K562 (cell line): ENCODE results near the gene DYRK2. TPM values are rescaled to one million over a fixed set of nuclear protein-coding genes. Genes with fewer than 3 reads are reported as not detected.

Source experiments
- ATAC-seq: fragments of 200-7000 bp; cut with Tn5 transposase; 3 replicates; pipeline ENCODE4 v1.9.1; 2020; ENCODE audit warnings: moderate library complexity
- BruUV-seq: library from RNA; stranded (reverse); fragments of 400-500 nt; replicated peaks from 2 replicates; lab custom pipeline; 2021; lab: Mats Ljungman, UMichigan
- CTCF ChIA-PET: fragments of 300-600 bp; formaldehyde crosslinking; extraction: SDS; loops from one replicate; lab custom pipeline; 2021; ENCODE audit warnings: low intra/inter-chr PET ratio; lab: Yijun Ruan, JAX
- POLR2A ChIA-PET: fragments of 300-600, 350-650 bp; sonication (Branson Sonifier 250); formaldehyde crosslinking; extraction: SDS; loops from one replicate; lab custom pipeline; 2021; ENCODE audit warnings: antibody characterized with exemption, inconsistent platforms; lab: Yijun Ruan, JAX
- DNase-seq, 4 experiments: peaks; one replicate each; pipeline versions ENCODE4 v3.0.0 to v3.0.0-alpha.2; 2011 to 2018; ENCODE audit warnings: low spot score in 3 of 4, mixed read lengths in 3 of 4; ENCODE audit errors: extremely low read depth in 1 of 4
- FAIRE-seq: peaks from 2 replicates; lab custom pipeline; 2011; peaks lifted over from hg19 to GRCh38; lab: Jason Lieb, UNC
- H2AFZ ChIP-seq: 2 replicates; pipeline ENCODE4 v1.6.0; 2011; ENCODE audit warnings: low read depth, low read length, control low read depth, inconsistent platforms
- H3K27ac ChIP-seq: fragments of 200-600 bp; 3 replicates; pipeline ENCODE4 v1.8.0; 2011; ENCODE audit warnings: low read depth, mild to moderate bottlenecking, control low read depth, inconsistent platforms, low read length, moderate library complexity, mixed read lengths; ENCODE audit errors: extremely low read depth
- H3K27me3 ChIP-seq, 2 experiments: fragments of 300-600 bp in 1 of 2; 2 replicates in 1 of 2; 3 replicates in 1 of 2; pipeline versions ENCODE4 v1.6.0 to v1.8.0; 2011; ENCODE audit warnings: inconsistent platforms in 2 of 2, low read length in 2 of 2, mild to moderate bottlenecking in 1 of 2, mixed read lengths in 1 of 2, moderate library complexity in 1 of 2; ENCODE audit not compliant: control insufficient read depth in 2 of 2, insufficient read depth in 2 of 2
- H3K36me3 ChIP-seq: fragments of 300-600 bp; 3 replicates; pipeline ENCODE4 v1.8.0; 2011; ENCODE audit warnings: mild to moderate bottlenecking, low read length, inconsistent platforms; ENCODE audit not compliant: control insufficient read depth, insufficient read depth
- H3K4me1 ChIP-seq, 2 experiments: fragments of 200-600 bp in 1 of 2; replicated peaks in 1 of 2; 2 replicates in 1 of 2; 3 replicates in 1 of 2; pipeline versions ENCODE4 v1.5.1 to v1.8.0; 2011; ENCODE audit warnings: inconsistent platforms in 2 of 2, low read length in 2 of 2, mild to moderate bottlenecking in 1 of 2, mixed read lengths in 1 of 2, moderate library complexity in 1 of 2; ENCODE audit not compliant: control insufficient read depth in 2 of 2, insufficient read depth in 2 of 2
- H3K4me2 ChIP-seq: 2 replicates; pipeline ENCODE4 v1.6.1; 2011; ENCODE audit warnings: low read length, control low read depth, inconsistent platforms, mixed read lengths; ENCODE audit not compliant: insufficient read depth
- H3K4me3 ChIP-seq: fragments of 200-600 bp; sonication (generic), shearing (Covaris generic); 2 replicates; pipeline ENCODE4 v1.5.1; 2016; ENCODE audit warnings: control low read depth, inconsistent platforms
- H3K79me2 ChIP-seq: fragments of 200-600 bp; 3 replicates; pipeline ENCODE4 v1.8.0; 2011; ENCODE audit warnings: low read length, inconsistent platforms; ENCODE audit not compliant: control insufficient read depth, insufficient read depth
- H3K9ac ChIP-seq, 2 experiments: 2 replicates each; pipeline versions ENCODE4 v1.6.0 to v1.6.1; 2011; ENCODE audit warnings: low read depth in 2 of 2, low read length in 2 of 2, control low read depth in 1 of 2, inconsistent platforms in 1 of 2, mild to moderate bottlenecking in 1 of 2, mixed read lengths in 1 of 2; ENCODE audit not compliant: insufficient read depth in 1 of 2
- H3K9me1 ChIP-seq: one replicate; pipeline ENCODE4 v1.6.0; 2011; ENCODE audit warnings: inconsistent platforms, mild to moderate bottlenecking, low read length, moderate library complexity; ENCODE audit not compliant: control insufficient read depth, insufficient read depth
- H3K9me3 ChIP-seq: replicated peaks from 2 replicates; pipeline ENCODE4 v1.5.1; 2011; ENCODE audit warnings: low read depth, low read length, inconsistent platforms; ENCODE audit not compliant: control insufficient read depth, insufficient read depth
- H4K20me1 ChIP-seq: replicated peaks from 2 replicates; pipeline ENCODE4 v1.6.1; 2011; ENCODE audit warnings: low read length, inconsistent platforms, mixed read lengths; ENCODE audit not compliant: control insufficient read depth, insufficient read depth
- CCAR2 ChIP-seq: fragments of 200-400 bp; formaldehyde crosslinking; IDR thresholded peaks from 2 replicates; pipeline ENCODE4 v1.6.1; 2017; ENCODE audit warnings: mild to moderate bottlenecking, low read depth, low read length
- E2F6 ChIP-seq, 2 experiments: IDR thresholded peaks; 2 replicates each; pipeline ENCODE4 v1.6.1; 2011; ENCODE audit warnings: borderline replicate concordance in 1 of 2, control low read depth in 1 of 2, low read depth in 1 of 2, low read length in 1 of 2, mild to moderate bottlenecking in 1 of 2, mixed read lengths in 1 of 2, moderate library complexity in 1 of 2; ENCODE audit not compliant: insufficient read depth in 1 of 2, insufficient read length in 1 of 2, poor library complexity in 1 of 2, severe bottlenecking in 1 of 2; ENCODE audit errors: extremely low read depth in 1 of 2
- FOXA1 ChIP-seq: fragments of 450-650 bp; IDR thresholded peaks from 2 replicates; pipeline ENCODE4 v1.6.1; 2016; ENCODE audit warnings: mild to moderate bottlenecking, borderline replicate concordance
- FOXK1 ChIP-seq: sonication (generic); formaldehyde crosslinking; IDR thresholded peaks from 2 replicates; pipeline ENCODE4 v1.8.0; 2022; ENCODE audit warnings: missing genetic modification reagents, mild to moderate bottlenecking, borderline replicate concordance
- FOXK2 ChIP-seq, 2 experiments: fragments of 450-650 bp; IDR thresholded peaks in 1 of 2; conservative IDR thresholded peaks in 1 of 2; 2 replicates each; pipeline ENCODE4 v1.6.1; 2016; ENCODE audit warnings: low read depth in 2 of 2, mild to moderate bottlenecking in 1 of 2
- HDAC1 ChIP-seq, 2 experiments: fragments of 450-650 bp; IDR thresholded peaks; 2 replicates each; pipeline ENCODE4 v1.6.1; 2016 to 2017; ENCODE audit warnings: inconsistent platforms in 1 of 2, mild to moderate bottlenecking in 1 of 2, moderate library complexity in 1 of 2
- MAFF ChIP-seq: IDR thresholded peaks from 2 replicates; pipeline ENCODE4 v1.6.1; 2012; ENCODE audit warnings: low read length, improper control_type of control experiment
- NKRF ChIP-seq: fragments of 450-650 bp; IDR thresholded peaks from 2 replicates; pipeline ENCODE4 v1.6.1; 2016; ENCODE audit warnings: borderline replicate concordance
- POLR2AphosphoS2 ChIP-seq: IDR thresholded peaks from 2 replicates; pipeline ENCODE4 v1.6.1; 2012; ENCODE audit warnings: low read length, improper control_type of control experiment
- RB1 ChIP-seq: fragments of 450-650 bp; IDR thresholded peaks from 2 replicates; pipeline ENCODE4 v1.6.1; 2017; ENCODE audit warnings: low read depth, mild to moderate bottlenecking
- SMAD2 ChIP-seq: fragments of 150-350 bp; IDR thresholded peaks from 2 replicates; pipeline ENCODE4 v1.6.1; 2014; ENCODE audit warnings: low read depth, mild to moderate bottlenecking, low read length
- TAL1 ChIP-seq: fragments of 450-650 bp; IDR thresholded peaks from 2 replicates; pipeline ENCODE4 v1.6.1; 2016; ENCODE audit warnings: mild to moderate bottlenecking
- TBP ChIP-seq: optimal IDR thresholded peaks from 2 replicates; pipeline ENCODE3; 2011; ENCODE audit warnings: low read depth, low read length, improper control_type of control experiment
- TCF7L2 ChIP-seq: fragments of 150-350 bp; IDR thresholded peaks from 2 replicates; pipeline ENCODE4 v1.6.1; 2016; ENCODE audit warnings: low read depth, mild to moderate bottlenecking, low read length, moderate library complexity
- ZFP30 ChIP-seq: fragments of 250-450 bp; sonication (Bioruptor Pico); IDR thresholded peaks from 2 replicates; pipeline ENCODE4 v1.8.0; 2022; ENCODE audit warnings: moderate library complexity, mild to moderate bottlenecking, inconsistent platforms, borderline replicate concordance
- ZNF324 ChIP-seq: fragments of 250-450 bp; sonication (Bioruptor Pico); IDR thresholded peaks from 2 replicates; pipeline ENCODE4 v1.4.0; 2020; ENCODE audit warnings: mild to moderate bottlenecking
- WGBS: fragments of 100-300 bp; shearing (Covaris generic); methylation state at CpG from one replicate; pipeline ENCODE4 v1.1.6; 2016; ENCODE audit warnings: low coverage, mixed read lengths; ENCODE audit not compliant: insufficient coverage; ENCODE audit errors: missing lambda C conversion rate; 5-methylcytosine and 5-hydroxymethylcytosine counted together
- in situ Hi-C: fragments of 300-500 bp; cut with MboI; formaldehyde crosslinking; loops from 4 replicates; pipeline ENCODE4 v1.15.0; 2018; ENCODE audit warnings: inconsistent platforms, mixed read lengths
- intact Hi-C: fragments of 100-400 bp; cut with micrococcal nuclease; formaldehyde crosslinking; loops from 2 replicates; pipeline ENCODE4 v1.14.2; 2022
- polyA plus RNA-seq, 8 experiments: library from polyadenylated mRNA; depleted of rRNA in 4 of 8; stranded (reverse) in 5 of 8; unstranded in 3 of 8; fragments of >200 nt; fragmentation: Nextera tagmentation in 2 of 8; fragmentation: Illumina TruSeq in 1 of 8; extraction: Ambion mirVana in 2 of 8; extraction: Trizol in 1 of 8; gene quantifications; 2 replicates each; pipeline versions ENCODE4 v1.2.1 to v1.2.3, GENCODE V29; 2011 to 2014; ENCODE audit warnings: inconsistent platforms in 1 of 8, missing spikeins in 1 of 8
- total RNA-seq, 7 experiments: library from RNA; depleted of rRNA in 6 of 7; stranded (reverse); fragments of >200 nt in 6 of 7; fragmentation: Illumina TruSeq in 2 of 7; extraction: Trizol in 2 of 7; gene quantifications; 2 replicates each; pipeline versions ENCODE4 v1.2.1 to v1.2.3, GENCODE V29; 2011 to 2021; ENCODE audit warnings: low replicate concordance in 1 of 7

DYRK2 gene
- total and polyA plus RNA-seq, 9 of the 15 experiments (the other 6 are each of a cell fraction or from before 2014, with no cell fraction given): 1.7 to 15.4 (median 8.4) TPM

- peak; percentile 82 for FAIRE-seq
- in situ Hi-C loops (no loop called here), intact Hi-C loops (no loop called here)
- ATAC-seq: peak; percentile 75
- CTCF ChIA-PET: no interaction called here
- 0 out of 2 replicates have a peak, but pooled peaks cover 12% of the 10 kb centered on the region for H4K20me1 ChIP-seq
- BruUV-seq: no TSS peak
- no peaks in the 10 kb centered on the region for H3K27me3 ChIP-seq
- H3K4me3 ChIP-seq: peak overlapping the region; percentile 91
- 5% methylated on average over 18 of the region's 41 CpGs for WGBS
- H2AFZ ChIP-seq: peak overlapping the region; percentile 99
- peaks cover 9% of the 10 kb centered on the region for H3K36me3 ChIP-seq
- POLR2A ChIA-PET: interaction anchor here (0.6 to 0.8 kb wide), 2 partner anchors 101 to 109 kb away, joined by 3 to 4 read pairs; no protein-coding TSS in a partner anchor
- H3K9me3 ChIP-seq: no peaks in the 10 kb centered on the region
- H3K79me2 ChIP-seq: peaks cover 43% of the 10 kb centered on the region
- peak overlapping the region; percentile 89 for H3K4me2 ChIP-seq
- peak overlapping the region; percentile 66 to 89 for H3K9ac ChIP-seq
- H3K4me1 ChIP-seq: peaks cover 23 to 32% of the 10 kb centered on the region in 2 experiments; a peak in 4 of 5 replicates
- peak overlapping the region; percentile 78; the same call in 2 of the 3 replicates for H3K27ac ChIP-seq
- DNase-seq: peak; percentile 63 to 74 (median 70)
- no peaks in the 10 kb centered on the region for H3K9me1 ChIP-seq
- TF ChIP-seq ZFP30 (no peak), RB1 (no peak), ZNF324 (CRISPR knock-in tag) (no peak), FOXK1 (CRISPR knock-in tag) (no peak), CCAR2 (no peak), TBP (peak; percentile 40), MAFF (no peak), TCF7L2 (no peak), E2F6 (IDR thresholded peaks at IDR 0.05; ENCODE audit: borderline replicate concordance in 1 of 2, extremely low read depth in 1 of 2, insufficient read depth in 1 of 2, insufficient read length in 1 of 2, low read depth in 1 of 2, low read length in 1 of 2, poor library complexity in 1 of 2, severe bottlenecking in 1 of 2) (peak in 1 of 2 experiments; percentile 13), HDAC1 (IDR thresholded peaks at IDR 0.05) (peak in 1 of 2 experiments; percentile 70; a peak in 2 of 4 replicates), FOXA1 (no peak), NKRF (peak; percentile 88), POLR2AphosphoS2 (no peak), TAL1 (no peak), SMAD2 (no peak), FOXK2 (conservative IDR thresholded peaks at IDR 0.05 in 1 of 2, IDR thresholded peaks at IDR 0.05 in 1 of 2; ENCODE audit: low read depth in 2 of 2) (peak; percentile 34 to 61; a peak in 2 of 4 replicates)
Observed at GRCh38 chr12:67647799-67648520, 585 bp upstream of the DYRK2 start.
